ENCODE results near the gene PHACTR3. TPM values are rescaled to one million over a fixed set of nuclear protein-coding genes. Genes with fewer than 3 reads are reported as not detected.

The PHACTR3 gene
- total RNA-seq, 1 donor from 2014 or later, result 0.14 TPM

GRCh38 chr20:59668926-59669850 lies 64.8 kb downstream of the PHACTR3 start:
- no peak overlapping the region for H3K4me3 Mint-ChIP-seq (ENCODE audit: unreplicated experiment)
- Histone ChIP-seq H3K4me2 (ENCODE audit: low read length) (no peak overlapping the region), H3K4me3 (ENCODE audit: insufficient read depth, low read depth, low read length) (no peak overlapping the region), H3K79me2 (ENCODE audit: insufficient read depth, low read length) (no peaks in the 10 kb centered on the region), H3K36me3 (ENCODE audit: insufficient read depth, low read length) (no peaks in the 10 kb centered on the region), H2AFZ (ENCODE audit: low read depth, low read length) (no peak overlapping the region), H3K9ac (ENCODE audit: low read length) (no peak overlapping the region), H3K9me3 (ENCODE audit: insufficient read depth, low read depth, low read length) (peaks cover 8% of the 10 kb centered on the region), H3K4me1 (ENCODE audit: insufficient read depth, low read length) (no peaks in the 10 kb centered on the region), H4K20me1 (ENCODE audit: insufficient read depth, low read length) (no peaks in the 10 kb centered on the region), H3K27ac (ENCODE audit: low read depth, low read length) (no peak overlapping the region), H3K27me3 (ENCODE audit: insufficient read depth, low read length) (no peaks in the 10 kb centered on the region)
- no peak for DNase-seq (ENCODE audit: low read depth)
- no peaks in the 10 kb centered on the region for H3K36me3 Mint-ChIP-seq (ENCODE audit: low read depth, unreplicated experiment)
- peaks cover 56% of the 10 kb centered on the region for H3K27me3 Mint-ChIP-seq (ENCODE audit: low read depth, unreplicated experiment)
- no peak overlapping the region for H3K27ac Mint-ChIP-seq (ENCODE audit: unreplicated experiment)
- H3K4me1 Mint-ChIP-seq (ENCODE audit: low read depth, unreplicated experiment), result no peaks in the 10 kb centered on the region
- no peak for FAIRE-seq
- no peak for TF ChIP-seq CTCF (IDR thresholded peaks at IDR 0.05; ENCODE audit: insufficient read depth, low read depth, low read length)
- TF ChIP-seq EZH2 (IDR thresholded peaks at IDR 0.05; ENCODE audit: insufficient read depth, low read length), result no peak
- peaks cover 3% of the 10 kb centered on the region for H3K9me3 Mint-ChIP-seq (ENCODE audit: unreplicated experiment)

GRCh38 chr20:59670786-59671492 lies 66.6 kb downstream of the PHACTR3 start:
- no peak overlapping the region for H3K27ac Mint-ChIP-seq (ENCODE audit: unreplicated experiment)
- H2AFZ ChIP-seq (ENCODE audit: low read depth, low read length), result no peak overlapping the region
- peaks cover 3% of the 10 kb centered on the region for H3K9me3 Mint-ChIP-seq (ENCODE audit: unreplicated experiment)
- H3K9me3 ChIP-seq (ENCODE audit: insufficient read depth, low read depth, low read length), result peaks cover 4% of the 10 kb centered on the region
- FAIRE-seq, result no peak
- no peak overlapping the region for H3K9ac ChIP-seq (ENCODE audit: low read length)
- H3K27me3 Mint-ChIP-seq (ENCODE audit: low read depth, unreplicated experiment), result peaks cover 51% of the 10 kb centered on the region
- no peaks in the 10 kb centered on the region for H3K4me1 ChIP-seq (ENCODE audit: insufficient read depth, low read length)
- H3K4me3 Mint-ChIP-seq (ENCODE audit: unreplicated experiment), result no peak overlapping the region
- no peak overlapping the region for H3K27ac ChIP-seq (ENCODE audit: low read depth, low read length)
- H3K4me1 Mint-ChIP-seq (ENCODE audit: low read depth, unreplicated experiment), result no peaks in the 10 kb centered on the region
- H3K4me2 ChIP-seq (ENCODE audit: low read length), result no peak overlapping the region
- H3K27me3 ChIP-seq (ENCODE audit: insufficient read depth, low read length), result no peaks in the 10 kb centered on the region
- H3K79me2 ChIP-seq (ENCODE audit: insufficient read depth, low read length), result no peaks in the 10 kb centered on the region
- no peaks in the 10 kb centered on the region for H3K36me3 Mint-ChIP-seq (ENCODE audit: low read depth, unreplicated experiment)
- TF ChIP-seq EZH2 (IDR thresholded peaks at IDR 0.05; ENCODE audit: insufficient read depth, low read length) (no peak), CTCF (IDR thresholded peaks at IDR 0.05; ENCODE audit: insufficient read depth, low read depth, low read length) (no peak)
- H3K4me3 ChIP-seq (ENCODE audit: insufficient read depth, low read depth, low read length), result no peak overlapping the region
- no peak for DNase-seq (ENCODE audit: low read depth)
- no peaks in the 10 kb centered on the region for H4K20me1 ChIP-seq (ENCODE audit: insufficient read depth, low read length)
- H3K36me3 ChIP-seq (ENCODE audit: insufficient read depth, low read length), result no peaks in the 10 kb centered on the region

Measured in astrocyte (in vitro differentiated cells and primary cell).